Karpas-422 (cell line): Measurements from ENCODE around the gene SNCG. TPM values are rescaled to one million over a fixed set of nuclear protein-coding genes. Genes with fewer than 3 reads are reported as not detected.

ENCODE experiments used
- DNase-seq: peaks from one replicate; pipeline ENCODE4 v3.0.0-alpha.2; 2015
- H2AFZ ChIP-seq: fragments of 200-600 bp; sonication (generic); 2 replicates; pipeline ENCODE4 v1.6.1; 2014; ENCODE audit warnings: antibody characterized with exemption, low read length, mixed read lengths
- H3K27ac ChIP-seq: fragments of 200-600 bp; sonication (generic); 2 replicates; pipeline ENCODE4 v1.5.1; 2014; ENCODE audit warnings: mild to moderate bottlenecking, low read length, moderate library complexity
- H3K27me3 ChIP-seq: fragments of 200-600 bp; sonication (generic); 2 replicates; pipeline ENCODE4 v1.6.1; 2014; ENCODE audit warnings: low read length, mixed read lengths
- H3K36me3 ChIP-seq: fragments of 200-600 bp; sonication (generic); 2 replicates; pipeline ENCODE4 v1.6.1; 2014; ENCODE audit warnings: low read length, mixed read lengths; ENCODE audit not compliant: insufficient read depth
- H3K4me1 ChIP-seq: fragments of 200-600 bp; sonication (generic); 2 replicates; pipeline ENCODE4 v1.6.1; 2014; ENCODE audit warnings: mild to moderate bottlenecking, low read length, mixed read lengths
- H3K4me2 ChIP-seq: fragments of 200-600 bp; sonication (generic); 2 replicates; pipeline ENCODE4 v1.6.1; 2014; ENCODE audit warnings: low read length, low read depth, mild to moderate bottlenecking; ENCODE audit not compliant: poor library complexity, severe bottlenecking
- H3K4me3 ChIP-seq: fragments of 200-600 bp; sonication (generic); 2 replicates; pipeline ENCODE4 v1.5.1; 2014; ENCODE audit warnings: mild to moderate bottlenecking, antibody characterized with exemption, low read length, mixed read lengths
- H3K79me2 ChIP-seq: fragments of 200-600 bp; sonication (generic); 2 replicates; pipeline ENCODE4 v1.6.1; 2014; ENCODE audit warnings: mild to moderate bottlenecking, low read length, mixed read lengths
- H3K9ac ChIP-seq: fragments of 200-600 bp; sonication (generic); 2 replicates; pipeline ENCODE4 v1.6.0; 2014; ENCODE audit warnings: low read length
- H3K9me2 ChIP-seq: fragments of 200-600 bp; sonication (generic), shearing (Covaris generic); replicated peaks from 2 replicates; pipeline ENCODE4 v1.6.0; 2014; ENCODE audit warnings: mild to moderate bottlenecking, low read length, moderate library complexity; ENCODE audit not compliant: insufficient read depth
- H3K9me3 ChIP-seq: fragments of 300-700, 200-600 bp; sonication (generic); 2 replicates; pipeline ENCODE4 v1.6.1; 2014; ENCODE audit warnings: low read length, mixed read lengths
- H4K20me1 ChIP-seq: fragments of 200-600 bp; sonication (generic); 2 replicates; pipeline ENCODE4 v1.6.1; 2014; ENCODE audit warnings: mild to moderate bottlenecking, antibody characterized with exemption, low read length, low read depth; ENCODE audit not compliant: insufficient read depth
- total RNA-seq: library from RNA; depleted of rRNA; stranded (reverse); fragments of >200 nt; shearing (Covaris generic); gene quantifications from 2 replicates; pipeline ENCODE4 v1.2.3, GENCODE V29; 2014; ENCODE audit warnings: low replicate concordance

The SNCG gene
- total RNA-seq, 1 experiment from 2014 or later: not detected

DNA sequence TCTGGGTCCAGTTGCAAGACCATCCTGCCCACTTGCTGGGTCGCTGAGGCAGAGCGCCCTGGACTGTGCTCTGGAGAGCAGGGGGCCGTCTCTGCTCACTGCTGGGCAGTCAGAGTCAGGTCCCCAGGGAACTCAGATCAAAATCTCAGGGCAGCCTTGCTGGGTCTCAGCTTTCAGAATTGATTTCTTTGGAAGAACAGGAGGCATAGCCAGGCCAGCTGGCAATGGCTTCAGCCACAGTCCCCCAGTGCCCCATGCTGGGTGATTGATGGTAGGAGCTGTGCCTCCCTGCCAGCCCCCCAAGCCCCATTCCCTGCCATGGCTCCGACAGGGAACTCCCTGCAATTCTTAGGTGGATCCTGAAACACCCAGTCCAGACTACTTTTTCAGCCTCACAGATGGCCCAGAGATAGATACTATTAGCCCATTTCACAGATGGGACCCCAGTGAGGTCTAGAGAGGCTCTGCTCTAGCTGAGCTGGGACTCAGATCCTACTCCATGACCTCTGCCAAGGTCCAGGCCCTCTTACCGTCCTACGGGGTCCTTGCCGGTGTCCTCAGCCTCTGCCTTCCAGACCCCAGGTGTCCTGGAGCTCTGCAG is 1.5 kb upstream of the SNCG start:
- Histone ChIP-seq H3K4me2 (no peak overlapping the region), H3K27me3 (no peaks in the 10 kb centered on the region), H2AFZ (no peak overlapping the region), H3K36me3 (no peaks in the 10 kb centered on the region), H3K27ac (no peak overlapping the region), H3K9ac (no peak overlapping the region), H3K9me2 (no peaks in the 10 kb centered on the region), H3K79me2 (no peaks in the 10 kb centered on the region), H3K4me3 (no peak overlapping the region), H4K20me1 (no peaks in the 10 kb centered on the region), H3K9me3 (no peaks in the 10 kb centered on the region), H3K4me1 (no peaks in the 10 kb centered on the region)
- DNase-seq: no peak

- no peak within 1 kb of the TSS for H3K27ac ChIP-seq
- no peak within 1 kb of the TSS for H3K9ac ChIP-seq
- no peaks in the 10 kb centered on the region for H3K9me2 ChIP-seq
- no peak within 1 kb of the TSS for H2AFZ ChIP-seq
- H3K79me2 ChIP-seq: no peaks in the 10 kb centered on the region
- no peaks in the 10 kb centered on the region for H3K36me3 ChIP-seq
- no peaks in the 10 kb centered on the region for H3K27me3 ChIP-seq
- no peak within 1 kb of the TSS for H3K4me2 ChIP-seq
- H3K9me3 ChIP-seq: no peaks in the 10 kb centered on the region
- H3K4me3 ChIP-seq: no peak within 1 kb of the TSS
- H3K4me1 ChIP-seq: no peaks in the 10 kb centered on the region
- DNase-seq: no peak
- no peaks in the 10 kb centered on the region for H4K20me1 ChIP-seq
Observed at GRCh38 chr10:86957471-86958115, 806 bp upstream of the SNCG start, which contains the start of gene MMRN2. MMRN2 (minus strand) TSS chr10:86957615; CDS start chr10:86957541, 74 bp downstream.

- Histone ChIP-seq H3K9me3 (no peaks in the 10 kb centered on the region), H4K20me1 (no peaks in the 10 kb centered on the region), H3K4me2 (no peak overlapping the region), H3K9ac (no peak overlapping the region), H3K79me2 (no peaks in the 10 kb centered on the region), H3K27ac (no peak overlapping the region), H3K36me3 (no peaks in the 10 kb centered on the region), H3K4me1 (no peaks in the 10 kb centered on the region), H3K27me3 (no peaks in the 10 kb centered on the region), H3K4me3 (no peak overlapping the region), H3K9me2 (no peaks in the 10 kb centered on the region), H2AFZ (no peak overlapping the region)
- no peak for DNase-seq
Observed at GRCh38 chr10:86958901-86959736, 720 bp downstream of the SNCG start.

DNA sequence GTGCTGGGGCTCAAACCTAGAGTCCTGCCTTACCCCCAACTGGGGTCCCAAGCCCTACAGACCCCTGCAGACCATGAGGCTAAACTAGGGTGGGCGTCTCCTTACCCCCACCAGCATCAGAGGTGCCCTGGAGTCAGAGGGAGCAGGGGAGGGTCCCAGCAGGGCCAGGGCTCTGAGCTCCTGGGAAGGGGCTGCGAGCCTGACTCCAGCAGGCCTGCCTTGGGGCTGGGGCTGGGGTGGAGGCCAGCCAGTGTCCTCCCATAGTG is 1.3 kb downstream of the SNCG start:
- H3K4me1 ChIP-seq: no peaks in the 10 kb centered on the region
- no peak overlapping the region for H2AFZ ChIP-seq

GRCh38 chr10:86960003-86960862 is 1.8 kb downstream of the SNCG start:
- no peaks in the 10 kb centered on the region for H3K4me1 ChIP-seq
- peak; percentile 88 for DNase-seq
- H3K27me3 ChIP-seq: no peaks in the 10 kb centered on the region
- no peak overlapping the region for H3K9ac ChIP-seq
- H3K27ac ChIP-seq: no peak overlapping the region
- no peak overlapping the region for H3K4me3 ChIP-seq
- H3K36me3 ChIP-seq: no peaks in the 10 kb centered on the region
- no peaks in the 10 kb centered on the region for H3K9me2 ChIP-seq
- H3K9me3 ChIP-seq: no peaks in the 10 kb centered on the region
- no peaks in the 10 kb centered on the region for H3K79me2 ChIP-seq
- no peak overlapping the region for H3K4me2 ChIP-seq
- H4K20me1 ChIP-seq: no peaks in the 10 kb centered on the region
- 0 out of 2 replicates have a peak overlapping the region, but pooled peaks have one; percentile 56 for H2AFZ ChIP-seq

More for the DNA sequence above, 1.3 kb downstream of the SNCG start:
- H3K9me2 ChIP-seq: no peaks in the 10 kb centered on the region
- no peak overlapping the region for H3K9ac ChIP-seq
- no peak overlapping the region for H3K4me2 ChIP-seq
- no peaks in the 10 kb centered on the region for H3K36me3 ChIP-seq
- DNase-seq: no peak
- no peaks in the 10 kb centered on the region for H3K79me2 ChIP-seq
- no peaks in the 10 kb centered on the region for H3K9me3 ChIP-seq
- H3K4me3 ChIP-seq: no peak overlapping the region
- H4K20me1 ChIP-seq: no peaks in the 10 kb centered on the region
- no peaks in the 10 kb centered on the region for H3K27me3 ChIP-seq
- H3K27ac ChIP-seq: no peak overlapping the region

DNA sequence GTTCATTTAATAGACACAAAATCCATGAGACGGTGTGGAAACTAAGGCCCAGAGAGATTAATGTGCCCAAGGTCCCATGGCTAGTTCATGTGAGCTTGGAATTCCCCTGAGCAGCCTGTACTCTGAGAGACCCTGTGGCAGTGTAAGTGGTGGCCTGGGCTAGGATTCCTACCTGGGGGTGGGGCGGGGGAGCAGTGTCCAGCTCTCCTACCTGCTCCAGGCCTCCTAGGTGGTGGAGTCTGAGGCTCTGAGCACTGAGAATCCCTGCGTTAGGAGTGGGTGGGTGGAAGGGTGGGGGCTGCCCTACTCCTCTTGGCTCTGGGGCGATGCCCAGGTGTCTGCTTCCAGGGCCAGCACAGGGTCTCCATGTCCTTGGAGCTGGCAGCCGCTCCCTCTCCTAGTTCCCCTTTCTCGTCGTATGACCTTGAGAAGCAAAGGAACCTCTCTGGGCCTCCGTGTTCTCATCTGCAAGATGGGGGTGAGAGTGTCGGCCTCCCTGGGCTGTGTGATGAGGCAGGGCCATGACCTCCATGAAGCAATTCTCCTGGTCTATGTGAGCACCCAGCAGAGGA is 2.5 kb downstream of the SNCG start:
- no peak overlapping the region for H3K4me2 ChIP-seq
- H3K36me3 ChIP-seq: no peaks in the 10 kb centered on the region
- no peak overlapping the region for H3K27ac ChIP-seq
- H3K9me3 ChIP-seq: no peaks in the 10 kb centered on the region
- H2AFZ ChIP-seq: 0 out of 2 replicates have a peak overlapping the region, but pooled peaks have one; percentile 56
- no peaks in the 10 kb centered on the region for H3K9me2 ChIP-seq
- no peak for DNase-seq
- no peaks in the 10 kb centered on the region for H3K79me2 ChIP-seq
- no peak overlapping the region for H3K9ac ChIP-seq
- H3K27me3 ChIP-seq: no peaks in the 10 kb centered on the region
- H3K4me1 ChIP-seq: no peaks in the 10 kb centered on the region
- H4K20me1 ChIP-seq: no peaks in the 10 kb centered on the region
- H3K4me3 ChIP-seq: no peak overlapping the region

GRCh38 chr10:86961481-86962091 is 3.2 kb downstream of the SNCG start:
- no peaks in the 10 kb centered on the region for H3K27me3 ChIP-seq
- H3K9me3 ChIP-seq: no peaks in the 10 kb centered on the region
- no peak overlapping the region for H3K4me2 ChIP-seq
- no peaks in the 10 kb centered on the region; the same call in none of the 2 replicates for H3K4me1 ChIP-seq
- no peaks in the 10 kb centered on the region for H3K79me2 ChIP-seq
- H3K9me2 ChIP-seq: no peaks in the 10 kb centered on the region
- no peaks in the 10 kb centered on the region for H3K36me3 ChIP-seq
- H4K20me1 ChIP-seq: no peaks in the 10 kb centered on the region
- H3K9ac ChIP-seq: no peak overlapping the region
- H2AFZ ChIP-seq: no peak overlapping the region
- DNase-seq: no peak
- no peak overlapping the region for H3K27ac ChIP-seq
- H3K4me3 ChIP-seq: no peak overlapping the region
